ENCODE results near the gene CSAD.
"Not testable (repeated sequence)": the region's sequence is repeated elsewhere in the genome, so short reads cannot be mapped to it uniquely, and the experiment has no call there.

The CSAD gene

DNA sequence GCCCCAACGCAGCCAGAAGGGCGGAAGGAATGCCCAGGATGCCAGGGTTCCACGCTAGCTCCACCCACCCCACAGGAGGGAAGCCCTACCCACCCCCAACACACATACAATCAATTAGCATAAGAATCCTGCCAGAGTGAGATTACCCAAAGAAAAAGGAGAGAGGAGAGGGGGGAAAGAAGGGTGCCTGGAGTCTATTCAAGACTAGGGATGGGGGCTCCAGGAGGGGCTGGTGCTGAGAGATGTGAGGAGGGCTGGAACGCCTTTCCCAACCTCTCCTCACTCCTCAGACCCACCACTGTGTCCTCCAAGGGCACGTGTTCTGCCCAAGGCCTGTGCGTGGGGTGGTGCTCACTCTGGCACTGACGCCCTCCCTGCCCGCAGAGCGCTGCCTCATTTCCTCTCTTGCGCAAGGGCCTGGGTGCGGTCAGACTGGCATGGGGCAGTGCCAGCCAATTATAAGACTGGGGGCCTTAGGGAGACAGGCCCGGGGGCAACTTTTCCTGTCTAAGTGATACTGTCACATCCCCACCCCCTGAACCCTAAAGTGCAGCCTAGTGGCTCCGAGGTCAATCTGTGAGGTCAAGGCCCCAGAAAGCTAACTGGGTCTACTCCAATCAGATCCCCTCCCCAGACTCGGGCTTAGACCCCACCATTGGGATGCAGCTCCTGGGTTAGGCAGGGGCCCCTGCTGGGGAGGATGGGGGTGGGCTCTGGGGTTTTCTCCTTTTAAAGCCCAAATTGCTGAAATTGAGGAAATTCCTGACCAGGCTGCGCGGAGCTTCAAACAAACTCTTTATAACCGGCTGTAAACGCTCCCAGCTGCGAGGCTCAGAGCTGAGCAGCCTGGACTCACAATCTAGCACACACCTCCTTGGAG lies 36.6 kb upstream of the CSAD start:
- peak in 1 of 2 experiments; percentile 65 for DNase-seq

GRCh38 chr12:53215497-53215896 lies 34.8 kb upstream of the CSAD start:
- DNase-seq = no peak

GRCh38 chr12:53214687-53215455 lies 34.1 kb upstream of the CSAD start:
- no peak for DNase-seq

- no peak for DNase-seq
Observed at GRCh38 chr12:53214221-53214620, 33.5 kb upstream of the CSAD start.

DNA sequence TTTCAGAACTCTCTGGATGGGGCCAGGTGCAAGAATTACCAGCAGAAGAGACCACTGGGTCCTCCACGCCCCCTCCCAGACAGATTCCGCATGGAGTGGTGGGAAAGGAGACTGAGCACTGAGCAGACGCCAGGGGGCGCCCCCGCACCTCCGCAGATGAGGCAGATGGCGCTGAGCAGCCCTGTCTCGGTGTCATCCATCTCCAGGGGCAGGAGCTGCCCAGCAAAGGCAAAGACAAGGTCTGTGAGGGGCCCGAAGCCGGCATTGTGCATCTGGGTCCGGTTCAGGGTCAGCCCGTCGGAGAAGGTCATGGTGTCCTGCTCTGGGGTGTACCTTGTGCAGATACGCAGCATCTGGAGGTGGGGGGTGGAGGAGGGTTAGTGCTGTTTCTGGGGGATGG lies 32.6 kb upstream of the CSAD start:
- peak; percentile 89 for DNase-seq

DNA sequence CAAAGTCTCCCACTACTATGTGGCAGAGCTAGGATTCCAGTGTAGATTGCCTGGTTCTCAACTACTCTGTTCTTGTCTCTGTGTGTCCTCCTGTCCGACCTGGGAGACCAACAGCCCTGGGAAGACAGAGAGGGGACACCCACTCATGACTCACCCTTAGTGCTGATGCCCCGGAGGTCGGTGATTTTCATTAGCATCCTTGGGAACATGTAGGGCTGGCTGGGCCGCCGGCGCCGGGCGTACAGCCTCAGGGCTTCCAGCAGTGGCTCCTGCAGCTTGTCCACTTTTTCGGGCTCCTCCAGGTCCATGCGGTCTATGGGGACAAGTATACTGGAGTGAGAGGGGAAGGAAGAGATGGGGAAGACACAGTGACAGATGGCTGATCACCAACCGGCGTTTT lies 32.2 kb upstream of the CSAD start:
- DNase-seq = no peak

GRCh38 chr12:53211476-53212381 lies 31.0 kb upstream of the CSAD start:
- no peak for DNase-seq

- DNase-seq = no peak
Observed at GRCh38 chr12:53210843-53211242, 30.1 kb upstream of the CSAD start.

GRCh38 chr12:53208877-53209463 lies 28.2 kb upstream of the CSAD start:
- DNase-seq = no peak

DNA sequence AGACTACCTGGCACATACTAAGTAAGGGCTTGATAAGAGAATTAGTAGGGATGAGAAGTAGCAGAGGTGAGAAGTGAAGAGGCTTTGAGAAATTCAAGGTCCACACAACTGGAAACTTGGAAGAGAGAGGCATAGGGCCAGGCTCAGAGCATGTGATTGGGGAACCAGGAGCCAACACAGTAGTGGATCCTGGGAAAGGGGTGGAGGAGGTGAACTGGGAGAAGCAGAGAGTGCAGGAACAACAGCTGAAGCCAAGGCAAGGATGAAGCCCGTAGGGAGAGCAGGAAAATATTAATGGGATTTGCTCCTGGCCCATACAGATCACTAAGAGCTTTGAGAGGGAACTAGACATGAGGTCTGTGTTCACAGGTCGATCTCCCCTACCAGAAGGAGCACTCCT lies 27.7 kb upstream of the CSAD start:
- DNase-seq = no peak

- DNase-seq = peak; percentile 59 to 70
Observed at GRCh38 chr12:53207042-53207441, 26.3 kb upstream of the CSAD start, which contains the start of gene ITGB7. TSS of gene ITGB7 (minus strand) at chr12:53207251. CDS start at chr12:53200443, 6,808 bp downstream.

DNA sequence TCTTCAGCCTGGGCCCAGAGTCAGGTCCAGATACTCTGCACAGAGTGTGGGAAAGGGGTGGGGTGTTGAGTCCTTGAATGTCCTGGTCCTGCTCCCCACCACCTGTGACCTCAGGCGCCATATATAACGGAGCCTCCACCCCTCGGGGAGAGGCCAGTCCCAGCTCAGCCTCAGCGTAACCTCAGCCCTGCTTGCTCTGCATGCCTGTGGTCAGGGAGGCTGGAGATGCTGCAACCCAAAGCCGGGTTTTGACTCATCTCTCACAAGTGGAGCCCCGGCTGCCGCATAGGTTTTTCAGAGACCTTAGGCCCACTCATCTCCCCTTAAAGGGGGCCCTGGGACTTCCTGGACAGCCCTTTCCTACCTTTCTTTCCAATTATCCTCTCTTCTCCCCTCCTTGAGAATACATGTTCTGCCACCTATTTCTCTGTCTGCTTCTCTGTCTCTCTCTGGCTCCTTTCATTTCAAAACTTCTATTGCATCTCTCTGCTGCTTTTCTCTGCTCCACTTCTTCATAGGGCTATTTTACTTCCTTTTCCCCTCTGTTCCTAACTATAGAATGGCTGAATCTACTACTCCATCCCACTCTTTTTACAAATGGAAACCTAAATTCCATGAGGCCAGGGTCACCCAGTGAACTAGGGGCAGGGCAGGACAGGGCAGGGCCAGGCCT lies 25.2 kb upstream of the CSAD start:
- peak; percentile 82 to 86 for DNase-seq

DNA sequence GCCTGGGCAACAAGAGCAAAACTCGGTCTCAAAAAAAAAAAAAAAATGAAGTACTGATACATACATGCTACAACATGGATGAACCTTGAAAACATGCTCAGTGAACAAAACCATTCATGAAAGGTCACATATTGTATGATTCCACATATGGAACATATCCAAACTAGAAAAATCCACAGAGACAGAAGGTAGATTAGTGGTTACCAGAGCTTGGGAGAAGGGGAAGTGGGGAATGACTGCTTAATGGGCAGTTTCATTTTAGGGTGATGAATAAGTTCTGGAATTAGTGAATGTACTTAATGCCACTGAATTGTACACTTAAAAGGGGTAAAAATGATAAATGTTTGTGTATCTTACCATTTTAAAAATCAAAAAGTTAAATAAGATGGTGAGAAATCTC lies 23.6 kb upstream of the CSAD start:
- DNase-seq = no peak

GRCh38 chr12:53202316-53202715 lies 21.6 kb upstream of the CSAD start:
- not testable (repeated sequence) for DNase-seq

GRCh38 chr12:53201639-53202038 lies 20.9 kb upstream of the CSAD start:
- DNase-seq = no peak

DNA sequence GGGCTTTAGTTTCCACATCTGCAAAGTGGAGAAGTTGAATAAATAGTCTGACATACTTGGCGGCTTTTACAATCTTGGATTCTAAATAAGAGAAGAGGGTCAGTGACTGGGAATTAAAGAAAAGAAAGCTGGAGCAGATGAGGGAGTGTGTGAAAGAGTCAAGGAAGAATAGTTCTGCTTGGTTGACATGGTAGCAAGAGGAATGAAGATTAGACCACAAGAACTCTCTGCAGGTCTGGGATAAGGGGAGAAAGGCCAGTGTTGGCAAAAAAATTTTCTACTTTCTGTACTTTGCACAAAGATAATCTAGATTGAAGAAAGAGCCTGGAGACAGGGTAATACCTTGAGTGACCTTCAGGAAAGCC lies 20.4 kb upstream of the CSAD start:
- DNase-seq = no peak

DNA sequence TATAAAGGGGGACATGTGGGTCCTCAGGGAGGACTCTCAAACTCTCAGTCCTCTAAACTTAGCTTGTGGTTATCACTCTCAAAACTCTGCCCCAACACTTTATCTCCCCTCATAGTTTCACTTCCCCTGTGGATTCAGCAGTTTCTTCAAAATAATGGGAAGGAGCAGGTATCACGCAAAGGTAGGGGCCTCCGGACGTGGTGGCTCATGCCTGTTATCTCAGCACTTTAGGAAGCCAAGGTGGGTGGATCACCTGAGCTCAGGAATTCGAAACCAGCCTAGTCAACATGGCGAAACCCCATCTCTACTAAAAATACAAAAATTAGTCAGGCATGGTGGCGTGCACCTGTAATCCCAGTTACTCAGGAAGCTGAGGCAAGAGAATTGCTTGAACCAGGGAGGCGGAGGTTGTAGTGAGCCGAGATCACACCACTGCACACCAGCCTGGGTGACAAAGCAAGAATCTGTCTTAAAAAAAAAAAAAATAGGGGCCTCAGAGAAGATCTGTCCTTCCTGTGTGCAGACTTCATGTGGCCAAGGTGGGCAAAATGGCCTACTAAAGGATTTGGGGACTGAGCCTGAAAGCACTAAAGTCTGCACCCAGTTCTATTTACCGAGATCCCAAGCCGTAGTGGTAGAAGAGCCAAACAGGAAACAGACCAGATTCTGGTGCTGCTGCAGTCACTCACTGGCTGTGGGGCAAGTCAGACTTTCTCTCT lies 19.9 kb upstream of the CSAD start:
- DNase-seq = peak; percentile 41 to 59

- no peak for DNase-seq
Observed at GRCh38 chr12:53200107-53200457, 19.4 kb upstream of the CSAD start.

- no peak for DNase-seq
Observed at GRCh38 chr12:53199700-53200099, 19.0 kb upstream of the CSAD start.

GRCh38 chr12:53198486-53199110 lies 17.9 kb upstream of the CSAD start:
- no peak for DNase-seq

Data from activated CD4-positive, alpha-beta T cell treated with anti-CD3 and anti-CD28 coated beads, Interleukin-2, amount 50 U/mL, for 48 hours (primary cell).